GM19193 (cell line): ENCODE measurements around the gene KLF7.

Experiments used
- POLR2A ChIP-seq: IDR thresholded peaks from 4 replicates; pipeline ENCODE4 v1.6.1; 2011; ENCODE audit not compliant: insufficient read depth, insufficient read length; ENCODE audit errors: extremely low read depth

The KLF7 gene

GRCh38 chr2:207130958-207131521 lies 34.7 kb downstream of the KLF7 start:
- no peak for TF ChIP-seq POLR2A

DNA sequence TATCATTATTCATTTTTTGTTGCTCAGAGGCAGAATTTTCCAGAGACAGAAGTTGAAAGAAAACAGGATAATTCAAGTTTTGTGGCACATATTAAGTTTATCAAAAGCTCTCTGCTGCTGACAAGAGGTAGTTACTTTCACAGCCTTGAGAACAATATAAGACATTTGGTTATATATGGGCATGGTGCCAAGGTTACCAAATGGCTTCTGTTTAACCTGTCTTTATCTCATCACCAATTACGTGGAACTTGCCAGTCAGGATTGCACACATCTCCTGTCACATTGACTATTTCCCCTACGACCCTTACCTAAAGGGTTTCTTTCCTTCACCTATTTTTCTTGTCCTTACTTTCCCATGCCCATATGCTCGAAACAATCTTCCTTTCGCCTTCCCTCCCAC lies 35.9 kb downstream of the KLF7 start:
- no peak for TF ChIP-seq POLR2A

DNA sequence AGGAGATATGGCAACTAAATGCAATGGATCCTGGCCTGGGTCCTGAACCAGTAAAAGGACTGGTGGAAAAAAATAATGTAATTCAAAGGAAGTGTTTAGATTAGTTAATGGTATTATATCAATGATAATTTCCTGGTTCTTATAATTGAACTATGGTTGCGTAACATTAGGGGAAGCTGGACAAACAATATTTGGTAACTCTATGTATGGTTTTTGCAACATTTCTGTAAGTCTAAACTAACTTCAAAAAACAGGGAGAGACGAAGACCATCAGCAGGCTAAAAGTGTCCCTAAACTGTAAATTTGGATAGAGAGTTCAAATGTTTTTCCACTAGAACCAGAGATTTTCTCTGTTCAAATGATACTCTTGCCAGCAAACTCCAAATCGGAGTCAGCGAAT lies 36.9 kb downstream of the KLF7 start:
- TF ChIP-seq POLR2A = no peak

DNA sequence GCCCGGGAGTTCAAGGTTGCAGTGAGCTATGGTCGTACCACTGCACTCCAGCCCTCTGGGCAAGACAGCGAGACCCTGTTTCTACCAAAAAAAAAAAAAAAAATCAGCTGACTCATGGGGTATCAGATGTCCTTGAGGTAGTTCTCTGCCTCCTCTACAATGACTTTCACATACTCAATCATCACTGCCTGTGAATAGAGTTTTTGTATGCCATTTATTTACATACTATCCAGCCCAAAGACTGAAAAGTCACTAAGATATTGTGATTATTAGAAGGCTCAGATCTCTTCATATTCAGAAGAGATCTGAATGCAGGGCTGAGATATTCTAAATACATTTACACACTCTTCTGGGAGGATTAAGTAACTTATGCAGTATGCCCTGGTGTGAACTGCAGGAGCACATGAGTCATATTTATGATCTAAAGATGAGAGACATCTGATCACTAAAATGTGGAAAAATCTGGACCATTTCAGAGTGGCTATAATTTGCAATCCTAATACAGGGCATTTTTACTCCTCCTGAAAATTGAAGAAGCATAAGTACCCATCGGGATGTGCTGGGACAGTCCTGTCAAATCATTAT lies 38.9 kb downstream of the KLF7 start:
- no peak for TF ChIP-seq POLR2A

GRCh38 chr2:207123776-207124391 lies 41.9 kb downstream of the KLF7 start:
- no peak for TF ChIP-seq POLR2A

DNA sequence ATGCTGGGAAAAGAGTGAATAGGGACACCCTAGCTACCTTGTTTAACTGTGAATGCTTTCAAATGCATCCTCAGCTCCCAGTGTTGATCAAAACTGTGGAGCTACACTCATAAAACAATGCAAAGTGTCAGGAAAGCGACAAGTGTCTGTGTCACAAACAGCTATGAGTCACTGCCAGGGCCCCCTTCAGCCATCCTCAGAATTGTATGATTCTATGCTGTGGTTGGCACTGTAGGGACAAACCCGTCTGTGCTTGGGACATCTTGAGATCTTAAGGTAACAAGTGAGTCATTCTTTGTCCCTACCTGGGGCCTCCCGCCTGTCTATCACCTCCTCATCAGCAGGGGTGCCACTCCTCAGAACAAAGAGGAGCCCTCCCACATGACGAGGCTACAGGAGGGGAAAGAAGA lies 42.4 kb downstream of the KLF7 start:
- no peak for TF ChIP-seq POLR2A

- no peak for TF ChIP-seq POLR2A
Observed at GRCh38 chr2:207122651-207123334, 43.0 kb downstream of the KLF7 start.

- no peak for TF ChIP-seq POLR2A
Observed at GRCh38 chr2:207121784-207122183, 44.0 kb downstream of the KLF7 start.

GRCh38 chr2:207119048-207119447 lies 46.7 kb downstream of the KLF7 start:
- TF ChIP-seq POLR2A = no peak

- no peak for TF ChIP-seq POLR2A
Observed at GRCh38 chr2:207117668-207118067, 48.1 kb downstream of the KLF7 start.

- no peak for TF ChIP-seq POLR2A
Observed at GRCh38 chr2:207115715-207116364, 49.9 kb downstream of the KLF7 start.

GRCh38 chr2:207113414-207113813 lies 52.3 kb downstream of the KLF7 start:
- no peak for TF ChIP-seq POLR2A

- no peak for TF ChIP-seq POLR2A
Observed at GRCh38 chr2:207112785-207113184, 53.0 kb downstream of the KLF7 start.

- TF ChIP-seq POLR2A = no peak
Observed at GRCh38 chr2:207112383-207112782, 53.4 kb downstream of the KLF7 start.

DNA sequence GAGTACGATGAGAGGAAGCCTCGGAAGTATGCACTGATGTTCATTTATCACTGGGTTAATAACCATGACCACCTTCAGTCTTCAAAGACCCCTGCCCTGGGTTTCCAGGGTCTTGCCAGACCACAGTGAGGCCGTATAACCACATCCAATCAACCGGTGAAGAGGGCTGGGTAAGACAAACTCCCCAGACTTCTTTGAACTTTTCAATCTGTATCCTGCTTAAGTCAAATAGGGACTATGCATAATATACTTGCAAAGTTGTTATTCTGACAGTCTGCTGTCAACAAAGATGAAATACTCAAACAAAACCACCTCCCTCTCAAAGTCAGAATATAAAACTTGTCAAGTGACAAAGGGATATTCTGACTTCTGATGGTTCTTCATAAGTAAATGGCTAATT lies 54.0 kb downstream of the KLF7 start:
- no peak for TF ChIP-seq POLR2A
